CD4-positive, alpha-beta T cell treated with Interleukin-2 at 100 ng/mL for 4 hours (primary cell): Measurements from ENCODE around the gene ZBTB7C.

ENCODE experiments used
- DNase-seq: peaks from one replicate; pipeline ENCODE4 v3.0.0-alpha.2; 2020; ENCODE audit warnings: low spot score

The ZBTB7C gene

DNA sequence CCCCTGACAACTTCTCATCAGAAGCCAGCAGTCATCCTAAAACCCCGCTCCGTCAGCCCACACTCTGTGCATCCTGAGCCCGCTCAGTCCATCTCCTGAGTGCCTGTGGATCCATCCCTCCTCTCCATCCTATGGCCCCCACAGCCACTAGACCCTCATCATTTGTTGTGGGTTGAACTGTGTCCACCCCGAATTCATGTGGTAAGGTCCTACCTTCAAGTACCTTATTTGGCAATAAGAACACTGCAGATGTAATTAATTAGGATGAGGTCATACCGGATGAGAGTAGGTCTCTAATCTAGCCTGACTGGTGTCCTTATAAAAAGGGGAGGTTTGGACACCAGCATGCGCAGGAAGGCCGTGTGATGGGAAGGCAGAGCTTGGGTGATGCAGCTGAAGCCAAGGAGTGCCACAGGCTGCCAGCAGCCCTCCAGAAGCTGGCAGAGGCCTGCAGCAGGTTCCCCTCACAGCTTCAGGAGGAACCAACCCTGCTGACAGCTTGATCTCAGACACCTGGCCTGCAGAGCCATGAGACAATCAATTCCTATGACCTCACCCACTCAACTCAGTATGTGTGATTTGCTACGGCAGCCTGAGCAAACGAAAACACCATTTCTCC, 192.4 kb downstream of the ZBTB7C start:
- no peak for DNase-seq

DNA sequence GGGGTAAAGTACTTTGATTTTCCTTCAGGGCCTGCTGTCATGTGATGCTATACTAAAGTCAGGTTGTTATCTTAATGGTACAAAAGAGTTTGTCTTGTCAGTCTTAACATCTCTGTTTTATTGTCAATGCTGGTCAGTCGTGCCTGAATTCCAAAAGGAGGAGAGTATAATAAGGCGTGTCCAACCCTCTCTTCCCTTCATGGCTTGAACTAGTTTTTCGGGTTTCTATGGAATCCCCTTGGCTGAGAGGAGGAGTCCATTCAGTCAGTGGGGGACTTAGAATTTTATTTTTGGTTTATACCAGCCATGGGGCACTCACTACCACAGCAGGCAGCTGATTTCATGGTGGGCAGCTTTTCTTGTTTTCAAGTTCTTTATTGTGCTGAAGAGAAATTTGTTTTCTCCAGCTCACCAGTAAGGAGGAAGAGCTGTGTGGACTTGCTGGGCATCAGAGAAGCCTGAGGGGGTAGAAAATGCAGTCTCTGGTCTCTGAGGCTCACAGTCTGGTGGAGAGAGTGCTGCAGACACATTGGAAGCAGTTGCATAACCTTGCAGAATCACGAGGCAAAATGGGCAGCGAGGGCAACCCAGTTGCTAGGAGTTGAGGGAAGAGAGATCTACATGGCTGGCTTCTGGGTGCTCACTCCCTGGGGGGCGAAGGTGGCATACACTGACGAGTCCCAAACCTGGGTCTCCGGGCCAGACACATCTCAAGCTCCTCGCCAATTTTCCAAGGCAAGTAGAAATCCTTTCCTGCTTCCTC, 193.1 kb downstream of the ZBTB7C start:
- DNase-seq, result no peak

DNA sequence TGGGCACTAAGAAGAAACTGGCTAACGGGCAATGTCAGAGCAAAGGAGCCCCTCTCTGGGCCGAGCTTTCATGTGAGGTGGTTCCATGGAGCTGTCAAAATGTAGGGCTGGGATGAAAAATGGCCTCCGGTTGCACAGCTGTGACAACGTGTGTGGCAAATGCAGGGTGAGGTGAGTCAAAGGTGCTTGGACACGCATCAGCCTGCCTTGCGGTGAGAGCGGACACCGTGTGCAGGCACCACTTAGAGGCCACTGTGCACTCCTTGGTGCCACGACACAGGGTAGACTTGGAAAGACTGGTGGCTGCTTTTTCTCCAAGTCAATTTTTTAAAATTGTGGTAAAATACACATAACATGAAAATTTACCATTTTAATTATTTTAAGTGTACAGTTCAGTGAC, 195.4 kb downstream of the ZBTB7C start:
- no peak for DNase-seq

DNA sequence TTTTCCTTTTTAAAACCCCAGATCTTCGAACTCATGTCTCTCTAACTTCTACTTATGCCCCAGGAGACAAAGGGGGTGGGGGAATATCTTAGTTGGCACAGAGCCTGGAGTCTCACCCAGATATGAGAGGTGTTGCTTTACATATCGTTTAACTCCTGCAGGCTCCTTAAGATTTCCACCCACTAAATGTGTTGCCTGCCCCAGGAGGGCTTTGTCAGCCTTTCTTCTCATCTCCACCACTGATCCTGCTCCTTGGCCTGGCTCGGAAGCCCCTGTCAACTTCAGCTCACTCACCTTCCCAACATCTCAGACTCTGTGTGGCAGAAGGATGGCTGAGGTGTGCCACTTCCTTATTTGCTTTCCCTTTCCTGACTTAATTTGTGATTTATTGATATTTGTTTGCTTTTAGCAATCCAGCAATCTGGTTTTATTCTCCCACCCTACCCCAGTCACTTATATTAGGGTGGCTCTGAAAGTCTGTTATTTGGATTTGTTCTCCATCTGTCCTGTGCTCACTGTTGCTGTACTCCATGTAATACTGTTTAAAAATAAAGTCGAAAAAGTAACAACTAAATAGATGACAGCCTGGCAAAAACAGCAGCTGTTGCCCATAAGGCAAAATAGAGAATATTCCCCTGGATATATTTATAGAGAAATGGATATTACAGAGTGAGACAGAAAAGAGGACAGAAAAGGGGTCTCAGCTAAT, 200.6 kb downstream of the ZBTB7C start:
- DNase-seq, result no peak

DNA sequence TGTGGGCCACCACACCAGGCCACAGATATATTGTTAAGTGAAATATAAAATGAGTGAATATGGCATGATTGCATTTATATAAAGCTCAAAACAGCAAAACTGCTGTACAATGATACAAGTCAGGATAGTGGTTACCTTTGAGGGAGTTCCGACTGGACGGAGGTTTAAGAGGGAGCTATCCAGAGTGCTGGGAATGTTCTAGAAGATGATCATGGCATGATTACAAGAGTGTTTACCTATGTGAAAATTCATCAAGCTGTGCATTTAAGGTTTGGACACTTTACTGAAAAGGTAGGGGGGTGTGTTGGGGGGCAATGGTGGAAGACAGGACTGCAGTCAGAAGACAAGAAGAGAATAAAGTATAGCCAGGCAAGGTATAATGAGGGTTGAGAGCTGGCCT, 201.4 kb downstream of the ZBTB7C start:
- no peak for DNase-seq

DNA sequence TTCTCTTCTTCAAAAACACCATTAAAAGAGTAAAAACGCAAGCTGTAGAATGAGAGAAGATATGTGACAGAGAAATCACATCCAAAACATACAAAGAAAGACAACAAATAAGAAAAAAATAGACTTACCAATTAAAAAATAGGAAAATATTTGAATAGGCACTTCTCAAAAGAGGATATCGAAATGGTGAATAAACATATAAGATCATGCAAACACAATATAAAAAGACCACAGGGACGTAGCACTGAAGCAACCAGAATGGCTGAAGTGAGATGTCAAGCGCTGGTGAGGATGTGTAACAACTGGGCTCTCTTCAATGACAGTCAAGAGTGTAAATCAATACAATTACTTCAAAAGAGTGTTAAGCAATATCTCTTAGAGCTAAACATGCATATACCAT, 202.3 kb downstream of the ZBTB7C start:
- no peak for DNase-seq

DNA sequence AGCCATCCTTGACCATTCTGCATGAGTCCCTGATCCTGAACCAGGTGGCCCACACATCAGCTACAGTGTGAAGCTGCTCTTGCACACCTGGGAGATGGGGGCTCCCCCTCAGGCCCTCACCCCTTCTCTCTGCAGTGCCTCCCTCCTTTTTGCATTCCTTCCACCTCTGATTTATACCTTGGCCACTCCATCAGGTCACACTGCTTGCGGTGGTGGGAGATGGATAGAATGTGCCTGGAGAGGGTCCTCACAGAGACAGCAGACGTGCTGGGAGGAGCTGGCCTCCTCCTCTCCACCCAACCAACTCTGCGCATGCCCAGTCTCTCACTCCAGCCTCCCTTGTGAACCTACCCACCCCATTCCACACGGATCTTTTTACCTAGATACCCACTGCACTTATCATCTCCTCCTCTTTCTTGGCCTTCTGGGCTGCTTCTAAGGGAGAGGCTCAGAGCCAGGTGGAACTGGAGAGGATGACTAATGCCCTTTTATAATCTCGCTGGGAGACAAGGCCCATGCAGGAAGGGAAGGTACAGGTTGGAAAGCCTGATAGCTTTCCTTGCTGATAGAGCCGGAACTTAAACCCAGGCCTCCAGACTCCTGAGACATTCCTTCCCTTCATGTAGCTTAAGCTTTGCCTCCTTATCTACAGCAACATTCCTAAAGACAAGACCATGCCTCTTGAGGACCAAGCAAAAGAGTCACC, 205.1 kb downstream of the ZBTB7C start:
- DNase-seq, result no peak

DNA sequence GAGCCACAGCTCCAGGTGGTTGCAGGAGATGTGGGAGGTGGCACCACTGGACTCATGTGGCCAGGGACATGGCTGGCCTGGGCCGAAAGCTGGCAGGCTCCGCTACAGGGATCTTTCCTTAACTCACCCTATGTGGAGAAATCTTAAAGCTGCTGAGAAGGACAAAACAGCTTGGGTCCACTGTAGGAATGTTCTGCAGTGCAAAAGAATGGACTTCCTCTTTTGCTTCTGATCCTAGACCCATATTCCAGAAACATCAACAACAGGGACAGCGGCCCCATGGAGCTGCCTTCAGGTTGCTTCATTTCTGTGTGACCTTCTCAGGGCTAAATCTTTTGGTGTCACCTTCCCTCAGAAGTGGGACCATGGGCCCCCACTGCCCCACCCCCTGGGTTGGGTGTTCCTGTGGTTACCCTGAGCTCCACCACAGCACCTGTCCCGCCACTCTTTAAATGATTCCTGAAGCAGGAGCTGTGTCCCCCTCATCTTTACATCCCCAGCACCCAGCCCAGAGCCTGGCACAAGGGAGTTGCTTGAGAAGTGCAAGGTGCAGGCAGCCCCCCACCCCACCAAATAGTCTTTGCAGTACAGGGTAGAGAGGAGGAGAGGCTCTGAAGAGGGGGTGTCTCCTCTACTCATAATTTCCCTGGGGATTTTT, 205.8 kb downstream of the ZBTB7C start:
- DNase-seq, result no peak

DNA sequence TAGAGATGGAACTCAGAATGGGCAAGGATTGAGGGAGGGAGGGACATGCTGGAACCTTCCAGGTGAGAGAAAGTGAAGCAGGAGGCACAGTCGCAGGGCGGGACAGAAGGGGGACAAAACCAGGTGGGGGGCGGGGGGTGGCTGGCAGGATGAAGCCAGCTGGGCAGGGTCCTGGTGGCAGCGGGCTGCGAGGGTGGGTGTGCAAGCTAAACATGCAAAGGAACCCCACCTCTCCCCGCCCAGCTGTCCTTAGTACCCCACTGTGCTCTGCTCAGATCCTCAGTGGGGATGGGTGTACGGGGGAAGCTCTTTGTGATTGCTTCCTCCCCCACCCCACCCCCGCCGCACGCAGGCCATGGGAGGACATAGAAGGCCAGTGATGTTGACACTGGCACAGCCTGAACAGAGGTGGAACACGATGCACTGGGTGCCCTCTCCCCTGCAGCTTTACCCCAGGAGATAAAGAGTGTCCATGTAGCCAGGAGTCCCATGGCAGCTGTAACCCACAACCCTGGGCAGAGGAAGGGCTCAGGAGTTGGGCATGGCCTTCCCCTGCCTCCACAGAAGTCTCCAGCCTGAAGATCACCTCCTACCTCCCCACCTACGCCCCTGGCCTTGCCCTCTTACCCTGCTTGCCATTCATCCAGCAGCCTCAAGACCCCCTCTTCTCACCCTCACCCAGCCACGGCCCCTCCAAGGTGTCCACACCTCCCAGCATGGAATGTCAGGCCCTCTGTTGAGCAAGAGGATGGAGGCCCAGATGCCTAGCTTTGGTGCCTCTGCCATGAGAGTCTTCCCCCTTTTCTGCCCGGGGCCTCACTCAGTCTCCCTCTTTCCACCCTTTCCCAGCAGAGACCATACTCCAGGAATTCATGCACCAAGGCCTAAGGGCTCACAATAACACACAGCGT, 206.6 kb downstream of the ZBTB7C start:
- DNase-seq, result no peak

DNA sequence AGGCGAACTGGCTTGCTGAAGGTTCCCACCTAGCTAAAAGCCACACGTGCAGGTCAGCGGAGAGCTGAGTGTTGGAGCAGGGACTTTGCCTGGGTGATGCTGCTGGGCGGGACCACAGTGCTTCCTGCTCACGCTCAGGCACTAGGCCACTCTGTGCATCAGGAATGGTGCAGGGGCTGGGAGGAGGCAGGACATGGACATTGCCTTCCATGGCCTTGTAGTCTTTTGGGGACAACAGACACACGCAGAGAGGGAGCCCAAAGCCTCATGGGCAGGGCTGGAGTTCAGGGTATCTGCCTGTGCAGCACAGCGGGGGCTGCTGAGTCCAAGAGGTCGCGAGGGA, 207.2 kb downstream of the ZBTB7C start:
- no peak for DNase-seq

DNA sequence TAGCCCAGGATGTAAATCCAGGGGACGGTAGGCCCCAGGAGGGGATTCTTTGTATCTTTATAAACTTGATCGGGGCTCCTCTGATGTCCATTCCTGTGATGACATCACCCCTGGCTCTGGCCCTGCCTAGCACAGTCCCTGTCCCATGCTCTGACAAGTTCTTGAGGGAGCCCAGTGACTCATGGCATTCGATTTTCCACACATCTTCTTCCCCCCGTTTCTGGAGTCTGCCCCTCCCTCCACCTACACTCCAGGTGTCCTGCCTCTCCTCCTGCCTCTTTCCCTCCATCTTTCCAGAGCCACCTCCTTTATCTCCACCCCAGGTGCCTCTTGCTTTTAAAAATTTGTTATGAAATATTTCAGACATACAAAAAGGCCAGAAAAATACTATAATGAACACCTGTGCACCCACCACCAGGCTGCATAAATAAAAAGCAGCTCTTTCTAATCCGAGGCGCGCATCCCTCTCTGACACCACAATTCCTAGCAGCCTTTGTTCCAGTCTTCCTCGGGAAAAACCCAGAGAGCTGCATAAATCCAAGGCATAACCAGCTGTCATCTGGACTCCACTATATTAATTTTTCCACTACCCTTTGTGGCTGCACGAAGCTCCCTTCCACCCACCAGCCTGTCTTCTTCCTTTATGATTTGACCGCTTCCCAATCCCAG, 207.7 kb downstream of the ZBTB7C start:
- no peak for DNase-seq

DNA sequence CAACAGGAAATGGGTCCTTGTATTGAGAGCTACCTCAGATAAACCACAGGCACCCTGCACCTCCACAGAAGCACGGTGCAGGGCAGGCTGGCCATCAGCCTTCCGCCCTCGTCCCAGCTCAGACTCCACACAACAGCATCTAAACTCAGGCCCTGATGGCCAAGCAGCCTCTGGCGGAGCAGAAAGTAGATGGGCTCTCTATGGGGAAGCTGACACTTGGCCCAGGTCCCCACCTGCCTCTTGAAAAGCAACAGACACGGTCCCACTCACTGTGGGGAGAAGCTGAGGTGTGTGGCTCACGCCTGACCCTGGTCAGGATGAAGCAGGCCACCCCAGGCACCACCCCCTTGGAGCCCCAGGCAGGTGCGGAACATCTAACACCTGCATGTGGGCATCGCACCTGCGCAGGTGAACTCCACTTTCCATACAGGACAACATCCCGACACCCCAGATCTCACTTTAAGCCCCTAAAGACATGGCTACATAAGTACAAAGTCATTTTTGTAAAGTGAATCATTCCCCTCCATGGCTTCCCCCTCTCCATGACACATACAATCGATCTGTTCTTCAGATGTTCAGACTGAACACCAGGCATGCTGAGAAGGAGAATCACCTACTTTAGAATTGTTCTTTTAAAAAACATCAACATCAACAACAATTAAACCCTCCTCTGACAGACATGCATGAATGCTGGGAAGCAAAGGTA, 208.4 kb downstream of the ZBTB7C start:
- no peak for DNase-seq

DNA sequence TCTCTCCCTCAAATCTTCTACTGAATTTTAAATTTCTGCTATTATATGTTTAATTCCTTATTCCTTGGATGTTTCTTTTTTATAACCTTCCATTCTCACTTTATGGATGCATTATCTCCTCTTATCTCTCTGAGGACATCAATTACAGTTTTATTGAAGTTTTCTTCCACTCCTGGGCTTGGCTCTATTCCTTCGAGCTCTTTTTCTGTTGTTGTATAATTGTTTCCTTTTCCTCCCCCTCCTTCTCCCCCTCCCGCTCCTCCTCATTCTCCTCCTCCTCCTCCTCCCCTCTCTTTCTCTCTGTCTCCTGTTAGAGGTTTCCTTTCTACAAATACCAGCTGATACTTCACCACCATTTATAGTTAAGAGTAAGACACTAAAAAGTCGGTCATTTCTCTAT, 209.8 kb downstream of the ZBTB7C start:
- no peak for DNase-seq

DNA sequence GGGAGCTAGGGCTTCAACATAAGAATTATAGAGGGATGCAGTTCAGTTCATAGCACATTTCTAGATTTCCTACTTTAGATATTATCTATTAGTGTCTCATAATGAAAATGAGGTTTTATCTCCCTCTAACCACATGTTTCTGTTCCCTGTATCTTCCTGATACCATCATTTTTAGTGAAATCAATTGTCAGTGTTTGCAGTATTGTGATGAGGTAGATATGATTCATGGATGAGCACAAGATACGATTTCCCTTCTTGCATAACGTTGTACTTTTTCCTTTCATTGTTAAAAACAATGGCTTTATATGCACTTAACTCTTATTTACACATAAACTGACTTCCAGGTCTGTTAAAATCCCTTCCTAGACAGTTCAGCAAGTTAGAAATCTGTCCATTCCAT, 211.4 kb downstream of the ZBTB7C start:
- DNase-seq, result no peak

DNA sequence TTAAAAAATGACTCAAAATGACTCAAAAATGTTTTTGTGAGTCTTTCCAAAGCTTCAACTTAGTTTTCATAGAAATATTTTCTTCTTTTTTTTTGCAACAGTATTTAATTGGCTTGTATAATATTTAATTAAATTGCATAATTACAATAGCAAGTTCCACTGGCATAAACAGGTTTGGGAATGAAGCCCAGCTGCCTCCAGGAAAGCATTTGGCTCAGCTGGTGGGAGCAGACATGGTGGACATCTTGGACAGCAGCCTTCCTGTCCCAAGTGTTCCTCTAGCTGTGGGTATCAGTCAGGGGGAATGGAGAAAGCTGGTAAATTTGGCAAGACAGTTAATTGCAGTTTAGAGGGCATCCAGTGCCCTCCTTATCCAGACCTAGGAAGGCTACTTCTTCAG, 213.4 kb downstream of the ZBTB7C start:
- DNase-seq, result no peak

DNA sequence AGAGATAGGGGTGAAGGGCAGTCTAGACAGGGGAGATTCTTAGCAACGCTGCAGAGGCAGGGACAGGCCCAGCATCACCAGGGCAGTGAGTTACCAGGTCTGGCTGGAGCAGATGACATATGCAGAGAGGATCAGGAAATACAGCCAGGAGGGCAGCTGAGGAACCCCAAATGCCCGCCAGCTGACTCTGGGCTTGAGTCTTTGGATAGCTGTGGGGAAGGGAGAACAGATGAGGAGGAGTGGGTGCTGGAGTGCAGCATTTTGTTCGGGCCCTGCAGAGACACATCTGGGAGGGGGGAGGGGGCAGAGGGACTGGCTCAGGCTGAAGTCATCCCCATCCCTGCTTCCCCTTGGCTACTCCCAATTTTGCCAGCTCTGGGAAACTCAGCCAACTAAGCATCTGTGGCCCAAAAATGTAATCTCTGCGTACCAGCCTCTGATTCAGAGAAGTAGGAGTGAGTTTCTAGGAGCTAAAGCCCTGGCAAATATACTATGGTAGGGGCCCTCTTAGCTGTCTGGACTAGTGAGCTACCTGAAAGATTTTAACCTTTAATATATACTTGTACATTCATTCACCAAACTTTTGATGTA, 214.5 kb downstream of the ZBTB7C start:
- DNase-seq, result no peak

DNA sequence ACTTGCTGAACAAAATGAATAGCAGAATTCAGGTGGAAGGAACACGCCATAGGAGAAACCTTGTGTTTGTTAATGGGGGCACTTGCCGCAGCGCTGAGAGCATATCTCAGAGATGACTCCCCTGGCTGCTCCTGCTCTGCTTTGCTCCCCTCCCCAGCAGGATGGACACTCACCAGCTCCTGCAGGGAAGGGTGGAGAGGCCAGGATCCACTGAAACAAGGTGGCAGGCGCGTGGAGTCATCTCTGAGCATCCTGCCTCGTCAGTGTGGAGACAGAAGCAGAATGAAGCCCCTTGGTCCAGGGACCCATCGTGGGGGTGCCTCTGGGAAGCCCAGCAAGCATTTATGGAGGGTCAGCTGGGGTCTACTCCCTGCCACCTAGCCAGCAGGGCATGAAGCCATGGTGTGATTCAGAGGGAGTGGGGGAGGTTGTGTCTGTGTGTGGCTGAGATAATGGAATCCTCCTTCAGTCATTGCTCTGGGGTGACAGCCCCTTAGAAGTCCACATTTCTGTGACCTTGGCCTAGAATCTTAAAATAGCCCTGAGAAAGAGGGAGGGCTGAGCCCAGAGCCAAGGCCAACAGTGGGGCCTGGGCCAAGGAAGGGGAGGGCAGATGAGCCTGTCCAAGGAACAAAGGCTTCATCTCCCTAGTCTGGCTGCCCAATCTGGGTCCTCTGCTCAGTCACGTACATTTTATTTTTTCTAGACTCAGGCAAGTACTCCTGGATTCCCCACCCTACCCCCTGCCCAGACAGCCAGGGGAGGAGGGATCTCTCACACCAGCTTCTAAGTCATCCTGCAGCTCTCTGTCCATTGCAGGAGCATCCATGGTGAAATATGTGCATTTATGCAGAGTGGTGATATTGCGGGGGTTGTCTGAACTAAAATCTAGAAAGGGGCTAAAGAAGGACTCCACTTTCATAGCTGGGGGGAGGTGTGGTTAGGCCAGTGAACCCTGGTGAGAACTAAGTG, 215.4 kb downstream of the ZBTB7C start:
- no peak for DNase-seq

DNA sequence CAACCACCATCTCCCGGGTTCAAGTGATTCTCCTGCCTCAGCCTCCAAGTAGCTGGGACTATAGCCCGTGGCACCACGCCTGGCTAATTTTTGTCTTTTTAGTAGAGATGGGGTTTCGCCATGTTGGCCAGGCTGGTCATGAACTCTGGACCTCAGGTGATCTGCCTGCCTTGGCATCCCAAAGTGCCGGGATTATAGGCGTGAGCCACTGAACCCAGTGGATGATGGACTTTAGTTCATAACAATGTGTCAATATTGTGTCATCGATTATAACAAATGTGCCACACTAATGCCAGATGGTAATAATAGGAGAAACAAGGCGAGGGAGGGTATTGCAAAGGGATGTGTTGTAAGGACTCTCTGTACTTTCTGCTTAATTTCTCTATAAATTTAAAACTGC, 216.6 kb downstream of the ZBTB7C start:
- no peak for DNase-seq
